HG03196 (cell line): ENCODE measurements around the gene DGLUCY.
"Not testable (repeated sequence)": the region's sequence is repeated elsewhere in the genome, so short reads cannot be mapped to it uniquely, and the experiment has no call there.

ENCODE experiments used
- ATAC-seq: cut with Tn5 transposase; IDR thresholded peaks from one replicate; pipeline ENCODE4 v1.9.1; 2021; ENCODE audit not compliant: unreplicated experiment

The DGLUCY gene

DNA sequence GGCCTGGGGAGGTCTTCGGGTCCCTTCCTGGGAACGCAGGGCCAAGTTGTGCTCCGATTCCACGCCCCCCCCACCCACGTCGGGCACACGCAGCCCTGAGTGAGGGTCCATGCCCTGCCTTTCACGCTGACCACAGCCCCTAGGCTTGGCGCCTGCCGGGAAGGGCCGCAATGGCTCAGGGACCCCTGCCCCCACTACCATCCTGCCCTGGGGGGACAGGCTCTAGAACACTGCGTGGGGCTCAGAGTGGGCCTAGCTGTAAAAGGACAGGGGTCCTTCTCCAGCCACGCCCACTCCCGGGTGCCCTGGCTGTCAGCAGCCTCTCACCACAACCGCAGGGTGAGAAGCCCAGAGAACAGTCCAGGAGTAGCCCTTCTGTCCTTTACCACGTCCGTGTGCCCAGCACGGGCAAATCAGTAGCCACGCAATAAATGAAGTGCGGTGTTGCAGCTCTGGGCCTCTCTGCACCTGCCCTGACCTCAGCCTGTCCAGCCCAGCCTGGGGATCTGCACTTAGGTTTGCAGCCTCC, 140.0 kb downstream of the DGLUCY start:
- ATAC-seq, result no peak

DNA sequence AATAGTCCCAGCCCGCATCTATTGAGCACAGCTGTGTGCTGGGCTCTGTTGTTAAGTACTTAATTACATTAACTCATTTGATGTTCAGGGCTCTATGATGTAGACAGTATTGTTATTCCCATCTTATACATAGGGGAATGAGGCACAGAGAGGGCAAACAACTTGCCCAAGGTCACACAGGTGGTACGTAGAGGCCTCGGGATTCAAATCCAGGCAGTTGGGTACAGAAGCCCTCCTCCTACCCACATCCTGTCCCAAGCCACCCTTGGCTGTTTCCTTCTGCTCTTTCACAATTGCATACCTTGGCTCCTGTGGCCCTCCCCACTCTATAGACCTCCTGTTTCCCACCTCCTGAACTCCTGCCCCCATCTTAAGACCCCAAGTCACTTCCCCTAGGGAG, 140.6 kb downstream of the DGLUCY start:
- no peak for ATAC-seq

DNA sequence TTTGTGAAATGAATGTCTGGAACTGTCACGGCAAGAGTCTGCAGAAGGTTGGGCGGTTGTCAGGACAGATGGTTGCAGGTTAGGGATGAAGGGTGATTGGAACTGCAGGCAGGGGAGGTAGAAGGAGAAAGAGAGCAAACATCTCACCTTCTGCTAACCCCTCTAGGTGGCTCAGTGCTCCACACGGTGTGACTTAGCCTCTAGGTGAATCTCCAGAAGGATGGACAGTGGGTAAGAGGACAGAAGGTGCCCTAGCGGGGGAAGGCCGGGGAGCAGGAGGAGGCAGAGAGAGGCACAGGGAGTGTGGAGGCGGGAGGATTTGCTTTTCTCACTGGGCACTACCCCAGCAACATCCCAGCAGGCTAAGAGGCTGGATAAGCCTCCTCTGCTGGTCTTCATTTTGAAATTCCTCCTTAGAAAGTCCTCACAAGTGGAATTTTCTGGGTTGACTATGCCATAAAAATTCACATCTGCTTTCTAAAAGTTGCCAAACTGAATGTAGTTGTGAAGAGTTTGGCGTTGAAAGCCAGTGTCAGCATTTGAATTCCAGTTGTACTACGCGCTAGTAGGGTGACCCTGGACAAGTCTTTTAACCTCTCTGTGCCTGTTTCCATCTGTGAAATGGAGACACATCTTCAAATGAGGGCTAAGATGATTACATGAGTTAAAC, 141.3 kb downstream of the DGLUCY start:
- no peak for ATAC-seq

DNA sequence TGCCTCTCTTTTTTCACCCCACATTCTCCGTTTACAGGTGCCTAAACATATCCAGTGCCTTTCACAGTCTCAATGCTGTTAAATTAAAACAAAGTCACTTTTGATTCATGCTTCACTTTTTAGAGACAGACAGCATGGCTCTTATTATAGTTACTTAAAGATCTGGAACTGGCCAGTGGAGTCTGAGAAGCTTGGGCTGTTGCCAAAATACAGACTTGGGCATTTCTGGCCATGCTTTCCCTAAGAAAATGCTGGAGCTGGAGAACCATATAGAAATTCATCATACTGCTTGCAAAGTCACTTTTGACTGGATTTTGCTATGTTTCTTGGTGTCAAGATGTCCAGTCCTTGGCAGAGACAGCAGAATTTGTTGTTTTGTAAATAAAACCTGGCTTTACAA, 142.8 kb downstream of the DGLUCY start:
- no peak for ATAC-seq

DNA sequence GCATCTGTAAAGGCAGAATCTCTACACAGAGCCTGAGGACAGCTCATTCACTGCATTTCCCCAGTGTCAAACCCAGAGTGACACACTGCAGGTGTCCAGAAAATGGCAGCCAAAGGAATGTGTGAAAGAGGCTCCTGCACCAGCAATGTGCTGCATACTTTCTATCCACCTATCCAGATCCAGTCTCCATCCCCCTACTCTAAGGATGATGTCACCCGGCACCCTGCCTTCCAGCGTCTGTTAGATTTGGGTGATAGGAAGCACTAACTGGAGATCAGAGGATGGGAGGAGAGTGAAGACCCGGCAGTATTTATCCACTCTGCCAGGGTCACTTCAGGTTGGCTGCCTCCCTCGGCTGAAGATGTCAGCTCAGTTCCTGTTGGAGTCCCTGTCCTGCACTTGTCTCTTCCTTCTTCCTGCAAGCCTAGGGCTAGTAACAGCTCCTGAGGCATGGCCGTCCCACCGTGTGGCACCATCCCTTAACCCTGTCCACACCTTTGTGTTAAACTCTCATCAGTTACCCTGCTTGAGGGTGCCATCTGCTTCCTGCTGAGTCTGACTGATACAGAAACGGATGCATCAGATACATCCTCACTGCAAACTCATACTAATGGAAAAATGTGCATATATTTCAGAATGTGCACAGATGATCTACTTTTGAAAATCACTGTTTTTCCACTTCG, 143.6 kb downstream of the DGLUCY start:
- ATAC-seq, result no peak

DNA sequence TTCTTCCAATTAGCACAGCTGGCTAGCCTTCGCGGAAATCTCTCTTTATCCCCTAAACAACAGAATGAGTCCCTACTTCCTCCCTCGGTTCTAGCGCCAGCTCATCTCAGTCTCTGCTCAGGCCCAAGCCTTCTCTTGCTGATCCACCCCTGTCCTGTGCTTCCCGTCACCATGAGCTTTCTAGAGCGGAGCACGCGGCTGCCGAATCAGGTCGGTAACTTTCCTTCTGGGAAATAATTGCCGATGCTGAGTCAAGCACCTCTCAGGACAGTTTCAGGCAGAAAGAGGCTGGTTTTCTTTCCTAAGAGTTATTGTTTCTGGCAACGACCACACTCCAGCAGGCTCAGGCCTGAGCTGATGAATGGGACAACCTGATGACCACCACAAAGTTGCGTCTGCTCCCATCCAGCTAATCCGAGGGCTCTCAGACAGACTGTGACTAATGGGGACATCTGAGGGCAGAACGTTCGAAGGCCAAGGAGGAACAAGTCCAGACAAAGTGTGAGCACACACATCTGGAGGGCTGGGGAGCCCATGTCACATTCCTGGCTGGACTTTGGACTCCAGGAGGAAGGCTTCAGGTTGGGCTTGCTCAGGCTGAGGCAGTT, 144.2 kb downstream of the DGLUCY start:
- ATAC-seq, result no peak

DNA sequence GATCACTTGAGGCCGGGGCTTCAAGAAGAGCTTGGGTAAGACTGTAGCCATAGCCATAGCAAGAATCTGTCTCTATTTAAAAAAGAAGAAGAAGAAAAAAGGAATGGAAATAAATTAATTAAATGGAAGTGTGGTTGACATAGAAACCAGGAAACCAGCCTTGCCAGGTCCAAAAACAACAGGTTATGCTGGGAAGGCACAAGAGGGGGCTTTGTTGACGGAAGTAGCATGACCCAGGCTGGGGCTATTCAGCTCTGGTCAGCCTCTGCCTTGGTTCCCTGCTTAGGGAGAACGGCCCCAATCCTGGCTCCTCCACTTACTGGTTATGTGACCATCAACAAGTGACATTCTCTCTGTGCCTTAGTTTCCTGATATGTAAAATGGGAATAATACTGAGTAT, 145.0 kb downstream of the DGLUCY start:
- ATAC-seq, result no peak

DNA sequence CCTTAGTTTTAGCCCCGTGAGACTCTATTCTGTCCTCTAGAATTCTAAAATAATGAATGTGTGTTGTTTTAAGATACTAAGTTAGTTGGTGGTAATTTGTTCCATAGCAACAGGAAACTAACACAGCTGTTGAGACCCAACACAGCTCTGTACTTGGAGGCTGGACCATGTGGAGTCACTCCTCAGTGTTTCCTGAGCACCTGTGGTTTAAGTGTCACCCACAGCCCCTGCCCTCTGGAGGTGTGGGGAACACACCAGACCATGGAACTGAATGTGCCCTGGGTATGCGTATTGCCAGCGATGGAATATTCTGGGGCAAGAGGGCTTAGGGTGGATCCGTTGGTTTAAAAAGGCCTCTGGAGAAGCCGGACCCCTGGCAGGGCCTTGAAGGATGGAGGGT, 147.2 kb downstream of the DGLUCY start:
- no peak for ATAC-seq

DNA sequence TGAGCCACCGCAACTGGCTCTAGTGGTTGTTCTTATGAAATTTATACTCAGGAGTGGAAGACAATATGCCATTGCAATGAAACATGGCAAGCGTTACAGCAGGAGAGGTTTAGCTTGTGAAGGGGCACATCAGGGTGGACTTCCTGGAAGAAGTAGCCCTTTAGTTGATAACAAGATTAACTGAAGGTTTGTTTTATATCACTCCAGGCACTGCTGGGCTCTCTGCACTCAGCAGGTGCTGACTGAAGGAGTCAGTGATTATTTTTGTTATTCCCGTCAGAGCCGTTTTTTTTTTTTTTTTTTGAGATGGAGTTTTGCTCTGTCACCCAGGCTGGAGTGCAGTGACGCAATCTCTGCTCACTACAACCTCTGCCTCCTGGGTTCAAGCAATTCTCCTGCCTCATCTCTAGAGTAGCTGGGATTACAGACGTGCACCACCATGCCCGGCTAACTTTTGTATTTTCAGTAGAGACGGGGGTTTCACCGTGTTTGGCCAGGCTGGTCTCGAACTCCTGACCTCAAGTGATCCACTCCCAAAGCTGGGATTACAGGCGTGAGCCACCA, 148.2 kb downstream of the DGLUCY start:
- no peak for ATAC-seq

DNA sequence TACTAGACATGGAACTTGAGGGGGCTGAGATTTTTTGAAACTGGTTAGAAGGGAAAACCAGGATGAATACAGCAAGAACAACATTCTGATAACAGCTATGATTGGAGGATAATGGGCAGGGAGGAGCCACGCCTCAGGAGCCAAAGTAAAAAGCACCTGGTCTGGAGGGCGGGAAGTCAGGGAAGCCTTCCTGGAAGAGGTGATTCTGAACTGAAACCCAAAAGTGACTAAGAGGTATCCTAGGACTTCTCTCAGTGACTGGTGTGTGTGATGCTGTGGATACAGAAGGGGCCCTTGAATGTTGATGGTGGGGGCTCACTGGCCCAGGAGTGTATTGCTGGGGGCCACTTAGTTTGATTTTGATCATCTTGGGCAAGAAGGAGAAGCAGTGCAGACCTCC, 149.5 kb downstream of the DGLUCY start:
- no peak for ATAC-seq

DNA sequence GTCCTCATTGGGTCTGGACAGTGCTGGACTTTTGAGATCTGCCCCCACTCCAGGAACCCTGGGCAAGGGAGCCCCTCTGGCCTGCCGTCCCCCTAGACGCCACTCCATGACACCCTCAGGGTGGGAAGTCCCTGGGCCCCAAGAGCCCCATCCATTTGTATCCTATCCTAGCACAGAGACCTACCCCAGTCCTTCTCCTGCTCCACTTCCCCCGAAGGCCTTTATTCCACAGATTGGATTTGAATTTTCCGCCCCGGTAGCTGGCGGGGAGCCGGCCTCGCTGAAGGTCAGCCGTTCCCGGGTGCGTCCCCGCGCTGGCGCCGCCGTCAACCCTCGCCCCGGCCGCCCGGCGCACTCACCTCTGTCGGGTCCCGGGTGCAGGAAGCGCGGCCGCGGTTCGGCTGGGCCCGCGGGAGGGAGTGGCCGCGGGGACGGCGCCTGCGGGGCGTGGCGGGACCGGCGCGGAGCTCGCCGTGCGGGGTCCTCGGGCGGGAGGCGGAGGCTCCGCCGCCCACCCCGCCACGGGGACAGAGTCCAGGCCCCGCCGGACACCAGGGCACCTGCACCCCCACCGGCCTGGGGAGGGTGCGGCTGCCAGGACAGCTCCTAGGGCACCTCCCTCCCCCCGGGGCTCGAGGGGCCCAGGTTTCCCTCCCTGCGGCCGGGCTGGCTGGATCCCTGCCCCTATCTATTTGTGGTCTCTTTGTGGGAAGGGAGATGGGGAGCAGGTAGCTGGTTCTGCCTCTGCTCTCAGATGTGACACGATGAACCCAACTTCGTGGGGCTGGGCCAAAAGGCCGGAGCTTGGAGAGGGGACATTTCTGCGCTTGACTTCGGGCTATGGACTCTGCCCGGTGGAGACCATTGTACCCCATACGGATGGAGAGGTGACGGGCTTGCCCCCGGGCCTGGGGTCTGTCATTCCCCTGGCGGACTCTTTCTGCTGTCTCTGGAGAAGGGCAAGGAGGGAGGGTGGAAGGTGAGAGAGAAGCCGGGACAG, 150.6 kb downstream of the DGLUCY start:
- no peak for ATAC-seq

DNA sequence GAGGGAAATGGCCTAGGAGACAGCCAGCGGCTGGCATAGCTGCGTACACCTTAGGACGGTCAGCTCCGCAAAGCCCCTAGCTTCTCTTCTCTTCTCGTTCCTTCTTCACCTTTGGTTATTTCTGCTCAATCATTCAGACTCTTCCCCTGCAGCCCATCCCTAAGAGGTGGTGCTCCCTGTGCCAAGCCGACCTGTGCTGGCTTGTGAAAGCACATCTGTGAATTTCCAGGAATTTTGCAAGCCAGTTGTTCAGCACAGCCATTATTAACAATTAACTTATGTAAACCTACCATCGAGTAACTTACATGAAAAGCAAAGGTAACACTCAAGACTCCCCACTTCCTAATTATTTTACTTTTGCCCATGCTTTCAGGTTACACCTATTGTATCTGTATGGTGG, 151.5 kb downstream of the DGLUCY start:
- no peak for ATAC-seq

DNA sequence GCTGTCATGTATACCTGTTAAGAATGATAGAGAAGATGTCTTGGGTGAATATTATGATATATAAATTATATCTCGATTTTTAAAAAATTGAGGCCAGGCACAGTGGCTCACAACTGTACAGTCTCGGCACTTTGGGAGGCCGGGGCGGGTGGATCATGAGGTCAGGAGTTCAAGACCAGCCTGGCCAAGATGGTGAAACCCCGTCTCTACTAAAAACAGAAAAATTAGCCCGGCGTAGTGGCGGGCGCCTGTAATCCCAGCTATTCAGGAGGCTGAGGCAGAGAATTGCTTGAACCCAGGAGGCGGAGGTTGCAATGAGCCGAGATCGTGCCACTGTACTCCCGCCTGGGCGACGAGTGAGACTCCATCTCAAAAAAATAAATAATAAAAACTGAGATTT, 152.4 kb downstream of the DGLUCY start:
- ATAC-seq, result not testable (repeated sequence)

DNA sequence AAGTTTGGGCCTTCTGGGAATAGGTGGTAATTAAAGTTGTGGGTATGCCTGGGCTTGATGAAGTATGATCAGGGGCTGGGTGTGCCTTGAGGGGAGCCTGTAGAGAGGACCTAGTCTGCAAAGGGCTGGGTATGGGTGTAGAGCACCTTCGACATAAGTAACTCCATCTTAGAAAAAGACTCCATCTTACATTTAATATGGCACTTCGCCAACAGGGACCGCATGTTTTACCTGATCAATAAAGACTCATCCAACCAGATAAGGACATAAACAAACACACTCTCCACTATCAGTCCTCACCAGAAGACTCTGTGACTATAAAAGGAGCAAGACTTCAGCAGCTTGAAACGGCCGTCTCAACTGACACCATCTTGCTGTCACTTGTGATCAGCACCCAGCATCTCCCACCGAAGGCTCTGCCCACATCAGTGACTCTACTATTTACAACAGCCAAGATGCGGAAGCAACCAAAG, 154.1 kb downstream of the DGLUCY start:
- ATAC-seq, result no peak

DNA sequence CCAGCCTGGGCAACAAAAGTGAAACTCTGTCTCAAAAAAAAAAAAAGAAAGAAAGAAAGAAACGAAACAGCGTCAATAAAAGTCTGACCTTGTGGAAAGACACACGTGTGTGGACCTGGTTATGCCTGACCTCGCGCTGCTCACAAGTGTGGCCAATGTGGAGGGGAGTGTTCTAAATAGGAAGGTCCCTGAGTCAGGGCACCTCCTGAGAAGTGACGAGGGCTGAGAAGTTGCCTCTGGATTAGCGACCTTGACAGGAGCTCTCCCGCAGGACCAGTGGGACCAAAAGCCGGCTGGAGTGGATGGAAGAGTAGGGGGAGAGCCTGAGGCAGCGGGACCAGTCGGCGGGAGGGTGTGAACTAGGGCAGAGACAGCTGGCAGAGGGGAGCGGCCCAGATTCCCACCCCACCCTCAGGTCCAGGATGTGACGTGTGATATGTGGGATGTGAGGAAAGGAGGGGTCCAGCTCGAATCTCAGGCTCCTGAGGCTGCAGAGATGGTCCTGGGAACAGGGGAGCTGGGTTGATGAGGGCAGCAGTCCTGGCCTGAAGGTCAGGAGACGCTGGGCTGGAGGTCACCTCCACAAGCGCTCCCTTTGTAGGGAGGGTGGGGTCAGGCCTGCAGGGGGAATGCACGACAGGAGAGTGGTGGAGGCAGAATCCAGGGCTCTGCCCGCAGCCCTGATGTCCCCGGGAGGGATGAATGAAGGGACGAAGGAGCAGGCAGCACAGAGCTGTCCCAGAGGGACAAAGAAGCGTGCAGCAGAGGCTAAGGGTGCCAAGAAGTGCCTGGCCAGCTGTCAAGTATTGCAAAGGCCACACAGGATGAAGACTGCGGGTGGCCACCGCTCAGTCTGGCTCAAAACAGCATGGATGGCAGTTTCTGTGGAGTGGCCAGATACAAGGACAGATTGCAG, 155.5 kb downstream of the DGLUCY start:
- no peak for ATAC-seq

DNA sequence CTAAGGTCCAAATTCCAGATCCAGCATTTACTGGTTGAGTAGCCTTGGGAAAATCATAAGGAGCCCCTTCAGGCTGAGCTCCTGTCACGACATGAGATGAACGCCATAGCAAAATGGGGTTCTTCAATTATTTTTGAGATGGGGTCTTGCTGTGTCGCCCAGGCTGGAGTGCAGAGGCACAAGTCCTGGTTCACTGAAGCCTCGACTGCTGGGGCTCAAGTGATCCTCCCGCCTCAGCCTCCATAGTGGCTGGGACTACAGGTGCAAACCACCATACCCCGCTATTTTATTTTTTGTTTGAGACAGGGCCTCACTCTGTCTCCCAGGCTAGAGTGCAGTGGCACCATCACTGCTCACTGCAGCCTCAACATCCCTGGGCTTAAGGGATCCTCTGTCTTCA, 156.3 kb downstream of the DGLUCY start:
- no peak for ATAC-seq

DNA sequence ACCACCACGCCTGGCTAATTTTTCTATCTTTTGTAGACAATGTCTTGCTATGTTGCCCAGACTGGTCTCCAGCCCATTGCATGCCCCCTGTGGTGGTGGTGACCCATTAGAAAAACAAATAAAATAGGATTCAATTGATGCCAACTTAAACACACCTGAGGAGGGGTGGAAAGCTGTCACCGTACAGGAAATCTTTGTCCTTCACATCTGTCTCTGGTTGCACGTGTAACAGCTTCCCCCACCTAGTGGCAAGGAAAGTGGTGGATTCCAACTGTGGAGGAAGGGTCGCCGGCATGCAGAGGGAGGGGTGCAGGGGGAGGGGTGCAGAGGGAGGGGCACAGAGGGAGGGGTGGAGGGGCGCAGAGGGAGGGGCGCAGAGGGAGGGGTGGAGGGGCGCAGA, 156.7 kb downstream of the DGLUCY start:
- no peak for ATAC-seq

DNA sequence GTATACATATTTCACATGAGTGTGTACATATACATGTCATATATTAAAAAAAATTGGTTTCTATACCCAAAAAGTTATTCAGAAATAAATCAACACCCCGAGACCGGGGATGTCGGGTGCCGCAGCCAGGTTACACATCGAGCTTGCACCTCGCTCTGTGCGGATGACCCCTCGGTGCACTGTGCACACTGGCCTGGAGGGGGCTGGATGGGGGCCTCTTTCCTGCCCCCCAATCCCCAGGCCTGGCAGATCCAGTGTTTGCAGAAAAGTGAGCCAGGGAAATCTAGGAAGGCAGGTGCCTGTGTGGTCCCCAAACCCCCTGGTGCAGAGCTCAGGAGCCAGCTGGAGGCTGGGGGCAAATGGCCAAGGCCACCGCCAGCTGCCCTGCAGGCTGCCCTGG, 157.8 kb downstream of the DGLUCY start:
- ATAC-seq, result no peak
